ENCODE results near the gene SNRNP48.

The SNRNP48 gene

GRCh38 chr6:7604003-7604402, 14.0 kb downstream of the SNRNP48 start:
- no peak for DNase-seq

DNA sequence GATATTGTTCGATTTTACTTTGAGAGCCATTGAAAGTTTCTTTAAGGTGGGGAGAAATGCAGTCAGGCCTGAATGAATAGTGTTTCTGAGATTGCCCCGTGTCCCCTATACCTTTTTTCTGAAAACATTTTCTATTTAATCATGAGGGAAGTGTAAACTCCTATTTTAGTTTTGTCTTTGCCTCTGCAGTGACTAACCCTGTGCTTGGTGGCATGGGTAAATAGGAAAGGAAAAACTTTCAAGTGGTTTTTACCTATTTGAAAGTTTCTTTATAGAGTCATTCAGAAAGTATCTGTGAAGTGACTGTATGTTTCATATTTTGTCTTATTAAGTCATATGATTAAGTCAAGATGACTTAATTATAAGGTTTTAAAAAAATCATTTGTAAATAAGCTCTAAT, 14.5 kb downstream of the SNRNP48 start:
- no peak for DNase-seq

DNA sequence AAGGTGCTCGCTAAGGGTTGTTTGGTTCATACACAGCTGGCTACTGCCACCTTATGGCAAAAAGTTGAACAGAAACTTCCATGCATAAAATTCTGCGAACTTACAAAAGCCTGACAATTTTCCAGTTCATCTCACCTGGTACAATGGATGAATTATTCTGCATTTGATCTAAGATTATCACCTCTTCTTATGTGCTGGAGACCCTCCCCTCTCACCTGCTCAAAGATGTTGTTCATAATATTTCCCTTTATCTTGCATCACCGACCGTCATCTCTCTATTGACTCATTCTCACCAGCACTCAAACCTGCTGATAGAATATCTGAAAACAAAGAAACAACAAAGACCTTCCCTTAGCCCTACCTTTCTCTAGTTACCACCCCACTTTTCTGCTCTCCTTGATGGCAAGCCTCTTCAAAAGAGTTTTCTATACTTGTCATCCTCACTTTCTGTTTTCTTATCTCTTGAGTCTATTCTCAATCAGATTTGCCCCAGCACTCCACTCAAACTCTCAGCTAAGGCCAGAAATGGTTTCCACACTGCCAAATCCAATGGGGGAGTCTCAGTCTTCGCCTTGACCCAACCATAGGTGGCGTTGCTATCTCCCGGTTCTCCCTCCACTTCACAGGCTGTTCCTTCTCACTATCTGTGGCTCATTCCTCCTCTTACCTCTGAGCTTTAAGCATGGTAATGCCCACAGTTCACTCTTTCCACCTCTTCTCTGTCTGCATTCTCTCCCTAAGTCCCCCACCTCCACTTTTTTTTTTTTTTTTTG, 25.8 kb downstream of the SNRNP48 start:
- DNase-seq, result peak; percentile 67

GRCh38 chr6:7617801-7618764, 28.1 kb downstream of the SNRNP48 start:
- no peak for DNase-seq

DNA sequence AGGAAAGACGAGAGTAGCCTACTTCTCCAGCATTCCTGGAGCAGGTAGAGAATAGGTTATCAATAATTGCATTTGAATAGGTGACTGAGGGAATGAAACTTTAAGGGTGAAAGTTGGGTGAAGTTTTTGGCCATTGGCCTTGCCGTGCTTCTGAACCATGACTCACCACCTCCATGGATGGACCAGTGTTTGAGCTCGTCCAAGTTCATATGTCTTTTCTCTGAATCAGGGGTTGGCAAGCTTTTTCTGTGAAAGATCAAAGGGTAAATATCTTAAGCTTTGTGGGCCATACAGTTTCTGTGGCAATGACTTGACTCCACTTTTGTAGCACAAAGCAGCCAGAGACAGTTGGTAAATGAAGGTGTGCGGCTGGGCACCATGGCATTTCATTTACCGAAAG, 31.8 kb downstream of the SNRNP48 start:
- no peak for DNase-seq

DNA sequence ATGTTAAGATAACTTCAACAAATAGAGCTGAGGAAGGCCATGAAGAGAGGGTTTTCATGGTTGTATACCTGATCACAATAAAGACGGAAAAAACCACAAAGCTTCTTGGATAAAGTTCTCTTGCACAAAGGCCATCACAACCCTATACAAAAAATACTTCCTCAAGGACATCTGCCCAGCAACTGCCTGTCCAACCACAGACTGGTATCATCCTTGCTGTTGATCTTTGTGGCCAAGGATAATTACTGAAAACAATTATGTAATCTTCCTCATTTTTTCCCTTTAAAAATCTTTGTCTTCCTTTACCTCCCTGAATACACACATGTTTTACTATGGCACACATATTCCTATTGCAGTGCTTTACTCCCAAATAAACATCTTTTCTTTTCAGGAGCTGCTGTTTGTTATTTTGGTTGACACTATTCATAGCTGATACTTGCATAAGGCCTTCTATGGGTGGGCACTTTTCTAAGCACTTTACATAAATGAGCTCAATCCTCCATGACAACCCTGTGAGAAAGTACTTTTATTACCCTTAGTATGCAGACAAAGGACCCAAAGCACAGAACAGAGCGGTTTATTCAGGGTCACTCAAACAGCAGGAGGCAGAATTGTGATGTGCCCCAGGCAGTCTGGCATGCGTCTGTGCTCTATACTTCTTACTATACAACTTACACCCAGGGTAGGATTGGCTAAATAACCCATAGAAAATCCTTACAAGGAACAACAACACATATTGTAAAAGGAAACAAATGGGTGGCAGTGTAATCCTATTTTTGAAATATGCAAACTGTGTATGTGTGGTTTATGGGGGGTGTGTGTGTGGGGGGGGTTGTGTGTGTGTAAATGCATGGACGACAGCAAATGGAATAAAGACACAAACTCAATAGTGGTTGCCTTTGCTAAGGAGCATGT, 35.1 kb downstream of the SNRNP48 start:
- DNase-seq, result no peak

DNA sequence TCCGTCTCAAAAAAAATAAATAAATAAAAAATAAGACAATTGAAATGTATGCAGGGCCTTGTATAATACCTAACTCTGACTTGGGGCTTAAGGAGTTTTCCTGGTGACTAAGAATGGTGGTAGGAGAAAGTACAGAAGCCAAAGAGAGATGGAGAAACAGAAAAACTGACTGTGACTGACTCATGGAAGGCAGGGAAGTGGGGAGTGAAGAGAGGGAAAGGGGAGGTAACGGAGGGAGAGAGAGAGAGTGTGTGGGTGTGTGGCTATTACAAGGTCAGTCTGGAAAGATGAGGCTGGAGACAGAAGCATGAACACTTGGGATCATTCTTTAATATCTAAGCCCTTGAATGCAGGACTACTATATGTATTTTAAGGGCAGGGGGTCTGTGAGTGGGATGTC, 38.5 kb downstream of the SNRNP48 start:
- DNase-seq, result no peak

DNA sequence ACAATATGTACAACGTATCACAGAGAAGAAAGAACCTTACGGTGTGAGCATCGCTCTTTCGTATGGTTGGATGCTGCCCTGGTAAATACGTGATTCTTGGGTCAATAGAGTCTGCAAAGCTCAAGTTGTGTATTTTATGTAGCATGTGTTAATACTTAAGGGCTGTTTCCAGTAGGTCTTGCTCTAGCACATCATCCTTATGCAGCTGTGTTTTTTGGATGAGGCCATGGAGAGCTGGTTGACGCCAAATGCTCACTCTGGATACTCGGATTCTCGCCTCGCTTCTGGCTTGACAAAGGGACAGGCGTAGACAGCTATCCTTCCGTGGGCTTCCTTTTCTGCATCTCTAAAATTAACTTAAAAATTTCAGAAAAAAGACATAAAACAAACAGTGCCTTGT, 38.9 kb downstream of the SNRNP48 start:
- no peak for DNase-seq

GRCh38 chr6:7629321-7629720, 39.3 kb downstream of the SNRNP48 start:
- no peak for DNase-seq

GRCh38 chr6:7630792-7631191, 40.8 kb downstream of the SNRNP48 start:
- DNase-seq, result no peak

GRCh38 chr6:7631466-7631865, 41.5 kb downstream of the SNRNP48 start:
- DNase-seq, result no peak

DNA sequence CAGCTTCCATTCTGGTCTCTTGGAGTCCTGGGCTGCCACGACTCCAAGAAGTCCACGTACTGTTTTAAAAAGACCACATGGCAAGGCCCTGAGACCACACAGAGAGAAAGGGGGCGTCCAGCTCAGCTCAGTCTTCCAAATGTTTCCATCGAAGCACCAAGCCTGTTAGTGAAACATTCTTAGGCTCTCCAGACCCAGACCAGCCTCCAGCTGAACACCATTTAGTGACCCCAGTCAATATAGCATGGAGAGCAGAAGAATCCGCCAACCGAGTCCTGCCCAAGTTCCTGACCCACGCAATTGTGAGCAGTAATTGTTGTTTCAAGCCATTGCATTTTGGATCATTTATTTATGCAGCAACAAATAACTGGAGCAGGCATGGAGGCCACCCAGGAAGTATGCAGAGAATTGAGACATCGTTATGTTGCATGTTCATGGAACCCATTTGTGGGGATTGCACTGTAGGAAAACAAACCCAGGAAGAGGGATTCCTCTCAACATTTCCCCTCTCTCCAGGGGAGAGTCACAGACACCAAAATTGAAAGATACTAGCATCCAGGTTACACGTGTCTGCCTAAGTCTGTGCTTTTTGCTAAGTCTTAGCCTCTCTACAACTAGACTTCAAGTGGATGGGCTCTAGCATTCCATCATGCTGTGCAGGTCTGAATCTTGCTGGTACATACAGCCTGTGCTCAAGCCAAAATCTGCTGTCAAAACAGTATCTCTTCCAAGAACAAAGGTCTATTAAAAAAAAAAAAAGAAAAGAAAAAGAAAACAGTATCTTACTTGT, 42.7 kb downstream of the SNRNP48 start:
- DNase-seq, result no peak

DNA sequence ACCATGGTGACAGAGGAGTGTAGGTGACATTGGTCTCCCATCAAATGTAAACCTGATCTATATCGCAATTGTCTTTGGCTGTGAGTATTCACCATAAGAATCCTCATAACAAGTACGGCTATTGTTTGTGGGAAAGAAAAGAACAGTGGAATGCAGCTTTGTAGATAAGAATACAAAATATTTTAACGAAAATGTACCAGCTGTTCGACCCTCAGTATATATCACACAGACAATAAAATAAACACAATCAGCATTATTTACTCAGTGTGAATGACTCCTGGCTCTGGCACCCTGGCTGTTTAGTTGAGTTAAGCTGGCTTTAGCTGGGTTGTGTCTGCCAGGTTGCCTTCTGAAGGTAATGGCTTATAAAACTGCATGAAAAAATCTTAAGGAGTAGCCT, 43.4 kb downstream of the SNRNP48 start:
- DNase-seq, result no peak

DNA sequence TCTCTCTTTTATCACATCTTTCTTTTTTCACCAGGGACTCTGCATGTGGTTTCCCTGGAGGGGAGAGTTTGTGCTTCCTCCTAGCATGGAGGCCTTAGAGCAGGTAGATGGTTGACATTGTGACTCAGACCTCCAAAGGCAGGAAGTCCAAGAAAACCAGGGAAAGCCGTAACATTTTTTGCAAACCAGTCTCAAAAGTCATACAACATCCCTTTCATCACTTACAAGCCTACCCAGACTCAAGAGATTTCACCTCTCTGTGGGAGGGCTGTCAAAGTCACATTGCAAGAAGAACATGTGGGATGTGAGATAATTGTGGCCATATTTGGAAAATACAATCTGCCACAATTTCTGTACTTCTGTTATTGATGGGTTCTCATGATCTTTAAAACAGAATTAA, 46.2 kb downstream of the SNRNP48 start:
- DNase-seq, result no peak

DNA sequence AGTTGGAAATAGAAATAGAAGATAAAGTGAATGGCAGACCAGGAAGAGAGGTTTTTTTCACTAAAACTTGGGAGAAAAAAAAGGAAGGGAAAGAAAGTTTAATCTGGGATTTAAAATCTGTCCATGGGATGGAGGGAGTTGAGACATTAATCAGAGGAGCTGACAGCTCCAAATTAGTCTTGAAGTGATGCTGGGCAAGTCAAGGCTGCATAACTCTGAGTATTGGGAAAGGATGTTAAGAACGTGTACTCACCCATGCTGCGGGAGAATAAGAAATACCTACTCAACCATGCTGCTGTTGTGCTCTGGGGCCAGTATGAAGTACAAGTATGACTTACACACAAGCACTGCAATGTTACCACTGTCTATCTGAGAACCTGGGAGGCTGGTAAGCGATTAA, 47.5 kb downstream of the SNRNP48 start:
- DNase-seq, result no peak

DNA sequence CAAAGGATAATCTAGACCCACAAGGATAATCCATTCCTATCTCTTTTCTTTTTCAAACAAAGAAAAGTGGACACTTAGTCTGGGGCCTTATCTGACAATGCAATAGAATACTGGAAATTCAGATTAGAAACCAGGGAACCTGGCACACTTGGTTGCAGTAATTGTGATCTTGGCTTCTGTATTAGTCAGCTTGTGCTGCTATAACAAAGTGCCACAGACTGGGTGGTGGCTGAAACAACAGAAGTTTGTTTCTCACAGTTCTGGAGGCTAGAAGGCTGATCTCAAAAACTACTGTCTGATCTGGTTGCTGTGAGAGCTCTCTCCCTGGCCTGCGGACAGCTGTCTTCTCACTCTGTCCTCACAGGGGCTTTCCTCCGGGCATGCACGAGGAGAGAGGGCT, 49.4 kb downstream of the SNRNP48 start:
- no peak for DNase-seq

GRCh38 chr6:7640016-7640415, 50.0 kb downstream of the SNRNP48 start:
- no peak for DNase-seq

DNA sequence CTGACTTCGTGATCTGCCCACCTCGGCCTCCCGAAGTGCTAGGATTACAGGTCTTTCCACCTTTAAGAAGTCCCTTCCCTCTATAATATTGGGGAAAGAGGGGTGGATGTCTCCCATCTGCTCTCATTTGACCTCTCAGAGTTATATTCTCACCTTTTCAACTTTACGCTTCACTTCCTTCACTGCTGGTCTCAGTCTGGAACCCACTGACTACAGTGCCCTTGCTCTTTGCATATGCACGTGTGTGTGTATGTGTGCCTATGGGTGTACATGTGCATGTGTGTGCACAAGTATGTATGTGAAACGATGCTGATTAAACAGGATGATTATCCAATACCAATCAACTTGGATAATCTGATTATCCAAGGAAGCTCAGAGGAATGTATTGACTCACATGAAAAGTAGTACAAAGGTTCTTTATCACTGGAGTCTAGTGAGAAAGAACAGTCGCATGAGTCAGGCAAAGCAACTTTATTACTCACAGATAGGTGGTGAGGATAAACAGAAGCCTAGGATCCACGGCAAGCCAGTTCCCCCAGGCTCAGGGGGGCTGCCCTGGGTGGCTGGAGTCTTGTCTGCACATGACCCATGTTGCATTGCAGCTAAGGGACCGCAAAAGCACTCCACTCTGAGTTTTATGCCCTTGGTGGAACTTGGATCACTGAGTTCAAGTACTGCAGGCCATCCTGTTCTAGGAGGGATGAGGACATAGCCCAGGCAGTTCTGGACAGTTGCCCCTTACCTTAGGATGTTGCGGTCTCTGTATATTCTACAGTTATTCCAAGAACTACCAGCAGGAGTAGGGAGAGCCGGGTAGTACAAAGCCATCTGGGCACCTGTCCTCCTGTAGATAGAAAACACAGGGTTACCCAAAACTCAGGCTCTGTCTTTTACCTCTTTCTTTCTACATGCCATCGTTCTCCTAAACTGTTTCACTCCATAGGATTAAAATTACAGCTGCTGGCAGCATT, 50.9 kb downstream of the SNRNP48 start:
- DNase-seq, result no peak

- DNase-seq, result no peak
These were observed 52.8 kb downstream of the SNRNP48 start for GRCh38 chr6:7642791-7643190.

- DNase-seq, result no peak
These were observed 54.4 kb downstream of the SNRNP48 start for GRCh38 chr6:7644417-7644816.

DNA sequence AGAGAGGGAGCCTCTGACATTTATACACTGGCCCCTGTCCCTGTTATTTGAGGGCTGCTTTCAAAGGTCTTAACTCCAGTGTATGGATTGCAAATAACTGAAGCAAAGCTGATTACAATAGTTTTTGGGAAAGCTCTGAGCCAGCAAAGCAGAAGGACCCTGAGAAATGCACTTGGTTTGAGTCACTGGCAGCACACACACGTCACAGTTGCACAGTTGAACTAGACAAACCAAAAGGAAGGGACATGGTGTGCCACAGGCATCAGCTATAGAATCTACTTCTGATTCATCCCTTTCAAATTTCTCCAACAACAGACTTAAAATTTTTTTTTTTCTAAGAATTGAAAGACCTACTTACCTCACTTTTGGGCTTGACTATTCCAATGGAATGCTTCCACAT, 56.4 kb downstream of the SNRNP48 start:
- no peak for DNase-seq

All from NCI-H2227 treated with DMSO at 0.1 percent for 48 hours (cell line).